PC-3 (cell line): ENCODE measurements around the gene PHTF2. TPM values are rescaled to one million over a fixed set of nuclear protein-coding genes. Genes with fewer than 3 reads are reported as not detected.

Experiments used
- ATAC-seq: fragments of 200-7000 bp; cut with Tn5 transposase; 2 replicates; pipeline ENCODE4 v1.9.1; 2020; ENCODE audit warnings: mild to moderate bottlenecking, moderate library complexity
- BruUV-seq: library from RNA; stranded (reverse); fragments of 400-500 nt; replicated peaks from 2 replicates; lab custom pipeline; 2021; lab: Mats Ljungman, UMichigan
- CTCF ChIA-PET: fragments of 300-600 bp; sonication (Branson Sonifier 250); formaldehyde crosslinking; loops from one replicate; lab custom pipeline; 2022; ENCODE audit warnings: antibody characterized with exemption; lab: Charles Lee
- POLR2A ChIA-PET: fragments of 300-600 bp; sonication (Branson Sonifier 250); formaldehyde crosslinking; loops from one replicate; lab custom pipeline; 2022; ENCODE audit warnings: antibody characterized with exemption; ENCODE audit not compliant: unreplicated experiment; lab: Charles Lee
- DNase-seq: peaks from one replicate; pipeline ENCODE4 v3.0.0-alpha.2; 2015
- H2AFZ ChIP-seq: fragments of 300-600 bp; sonication (generic); 2 replicates; pipeline ENCODE4 v1.6.0; 2016; ENCODE audit warnings: antibody characterized with exemption, low read length
- H3F3A ChIP-seq: fragments of 300-600 bp; sonication (generic); one replicate; pipeline ENCODE4 v1.6.0; 2017; ENCODE audit warnings: antibody characterized with exemption, low read length, control low read depth, mild to moderate bottlenecking; ENCODE audit not compliant: unreplicated experiment
- H3K27ac ChIP-seq: fragments of 300-600 bp; sonication (generic); 2 replicates; pipeline ENCODE4 v1.5.1; 2016; ENCODE audit warnings: mild to moderate bottlenecking, low read length
- H3K27me3 ChIP-seq: fragments of 300-600 bp; sonication (generic); 2 replicates; pipeline ENCODE4 v1.6.1; 2016; ENCODE audit warnings: low read length, mixed read lengths
- H3K36me3 ChIP-seq: fragments of 300-600 bp; sonication (generic); 2 replicates; pipeline ENCODE4 v1.6.1; 2016; ENCODE audit warnings: low read depth, mixed run types, low read length, mixed read lengths
- H3K4me1 ChIP-seq: fragments of 300-600 bp; sonication (generic); 2 replicates; pipeline ENCODE4 v1.5.1; 2016; ENCODE audit warnings: low read length; ENCODE audit not compliant: insufficient read depth
- H3K4me2 ChIP-seq: fragments of 300-600 bp; sonication (generic); 2 replicates; pipeline ENCODE4 v1.6.0; 2016; ENCODE audit warnings: low read length
- H3K4me3 ChIP-seq: fragments of 300-600 bp; sonication (generic); 2 replicates; pipeline ENCODE4 v1.5.1; 2016; ENCODE audit warnings: mild to moderate bottlenecking, low read length, mixed read lengths
- H3K79me2 ChIP-seq: fragments of 300-600 bp; sonication (generic); 2 replicates; pipeline ENCODE4 v1.6.1; 2017; ENCODE audit warnings: low read length, mixed read lengths
- H3K9ac ChIP-seq: fragments of 300-600 bp; sonication (generic); 2 replicates; pipeline ENCODE4 v1.6.0; 2016; ENCODE audit warnings: mild to moderate bottlenecking, low read length
- H3K9me2 ChIP-seq: fragments of 300-600 bp; sonication (generic); replicated peaks from 2 replicates; pipeline ENCODE4 v1.6.1; 2016; ENCODE audit warnings: mixed run types, low read length, mixed read lengths
- H3K9me3 ChIP-seq: fragments of 300-600 bp; sonication (generic); 2 replicates; pipeline ENCODE4 v1.6.1; 2016; ENCODE audit warnings: low read length, mixed read lengths
- H4K20me1 ChIP-seq: fragments of 300-600 bp; sonication (generic); 2 replicates; pipeline ENCODE4 v1.6.1; 2016; ENCODE audit warnings: low read length, mixed read lengths
- EZH2 ChIP-seq: fragments of 300-600 bp; sonication (generic); IDR thresholded peaks from one replicate; pipeline ENCODE4 v1.6.1; 2017; ENCODE audit warnings: antibody characterized with exemption, mild to moderate bottlenecking, low read length; ENCODE audit not compliant: unreplicated experiment
- EZH2phosphoT487 ChIP-seq: fragments of 300-600 bp; sonication (generic); IDR thresholded peaks from 2 replicates; pipeline ENCODE4 v1.6.1; 2018; ENCODE audit warnings: mild to moderate bottlenecking, antibody characterized with exemption, low read length, borderline replicate concordance
- intact Hi-C: fragments of 100-400 bp; cut with micrococcal nuclease; formaldehyde crosslinking; loops from 2 replicates; pipeline ENCODE4 v1.9.0; 2023
- total RNA-seq: library from RNA; depleted of rRNA; stranded (reverse); fragments of >200 nt; gene quantifications from 2 replicates; pipeline ENCODE4 v1.2.3, GENCODE V29; 2014
- TF ChIP-seq, protein P1 (sequence below): fragments of 300-600 bp; sonication (generic); conservative IDR thresholded peaks from 2 replicates; pipeline ENCODE4 v1.5.1; 2017; ENCODE audit warnings: antibody characterized with exemption, low read depth, mild to moderate bottlenecking, low read length

The PHTF2 gene
- total RNA-seq, 1 experiment from 2014 or later: 20.4 TPM

DNA sequence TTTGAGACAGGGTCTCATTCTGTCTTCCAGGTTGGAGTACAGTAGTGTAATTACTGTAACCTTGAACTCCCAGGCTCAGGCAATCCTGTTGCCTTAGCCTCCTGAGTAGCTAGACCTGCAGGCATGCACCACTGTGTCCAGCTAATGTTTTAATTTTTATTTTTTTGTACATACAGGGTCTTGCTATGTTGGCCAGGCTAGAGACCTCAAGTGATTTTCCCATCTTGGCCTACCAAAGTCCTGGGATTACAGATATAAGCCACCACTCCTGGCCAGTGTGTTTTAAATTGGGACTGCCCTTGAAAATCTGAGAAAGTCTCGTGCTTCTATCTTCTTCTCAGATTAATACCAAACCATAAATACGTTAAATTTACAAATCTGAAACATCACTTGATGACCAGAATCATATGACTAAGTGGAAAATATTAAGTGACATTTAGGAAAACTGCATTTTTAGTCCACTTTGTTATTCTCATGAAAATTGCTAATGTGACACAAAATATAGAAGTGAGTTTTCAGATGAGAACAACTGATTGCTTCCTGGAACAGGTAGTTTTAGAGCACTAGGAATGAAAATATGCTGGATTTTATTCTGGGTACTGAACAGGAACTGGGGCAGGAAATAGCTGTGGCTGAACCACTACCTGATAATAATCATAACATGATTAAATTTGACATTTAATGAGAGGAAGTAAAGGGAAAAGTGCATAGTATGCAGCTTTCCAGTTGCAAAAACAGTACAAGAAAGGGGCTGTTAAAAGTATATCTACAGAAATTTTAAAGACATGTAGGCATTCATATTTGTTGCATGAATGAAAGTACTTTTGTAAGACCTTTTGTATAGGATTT, 4.2 kb downstream of the PHTF2 start:
- ChIA-PET CTCF (interaction anchor here (0.6 to 0.7 kb wide), 2 partner anchors 190 to 1374 kb away, joined by 3 to 5 read pairs; no protein-coding TSS in a partner anchor), POLR2A (no interaction called here)
- no peak for DNase-seq
- Histone ChIP-seq H3K4me3 (no peak overlapping the region), H3K4me1 (peaks cover 8% of the 10 kb centered on the region), H3K4me2 (no peak overlapping the region), H3F3A (no peaks in the 10 kb centered on the region), H2AFZ (no peak overlapping the region), H3K27ac (no peak overlapping the region), H3K9me3 (peaks cover 9% of the 10 kb centered on the region), H3K27me3 (no peaks in the 10 kb centered on the region), H3K9me2 (no peaks in the 10 kb centered on the region), H3K9ac (no peak overlapping the region), H3K36me3 (peaks cover 7% of the 10 kb centered on the region; the same call in 1 of the 2 replicates), H4K20me1 (no peaks in the 10 kb centered on the region), H3K79me2 (peaks cover 68% of the 10 kb centered on the region)
- intact Hi-C loops: no loop called here
- no TSS peak for BruUV-seq
- TF ChIP-seq, protein P1, sequence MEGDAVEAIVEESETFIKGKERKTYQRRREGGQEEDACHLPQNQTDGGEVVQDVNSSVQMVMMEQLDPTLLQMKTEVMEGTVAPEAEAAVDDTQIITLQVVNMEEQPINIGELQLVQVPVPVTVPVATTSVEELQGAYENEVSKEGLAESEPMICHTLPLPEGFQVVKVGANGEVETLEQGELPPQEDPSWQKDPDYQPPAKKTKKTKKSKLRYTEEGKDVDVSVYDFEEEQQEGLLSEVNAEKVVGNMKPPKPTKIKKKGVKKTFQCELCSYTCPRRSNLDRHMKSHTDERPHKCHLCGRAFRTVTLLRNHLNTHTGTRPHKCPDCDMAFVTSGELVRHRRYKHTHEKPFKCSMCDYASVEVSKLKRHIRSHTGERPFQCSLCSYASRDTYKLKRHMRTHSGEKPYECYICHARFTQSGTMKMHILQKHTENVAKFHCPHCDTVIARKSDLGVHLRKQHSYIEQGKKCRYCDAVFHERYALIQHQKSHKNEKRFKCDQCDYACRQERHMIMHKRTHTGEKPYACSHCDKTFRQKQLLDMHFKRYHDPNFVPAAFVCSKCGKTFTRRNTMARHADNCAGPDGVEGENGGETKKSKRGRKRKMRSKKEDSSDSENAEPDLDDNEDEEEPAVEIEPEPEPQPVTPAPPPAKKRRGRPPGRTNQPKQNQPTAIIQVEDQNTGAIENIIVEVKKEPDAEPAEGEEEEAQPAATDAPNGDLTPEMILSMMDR: no peak
- no peak for TF ChIP-seq EZH2
- TF ChIP-seq EZH2phosphoT487: no peak
- ATAC-seq: no peak

DNA sequence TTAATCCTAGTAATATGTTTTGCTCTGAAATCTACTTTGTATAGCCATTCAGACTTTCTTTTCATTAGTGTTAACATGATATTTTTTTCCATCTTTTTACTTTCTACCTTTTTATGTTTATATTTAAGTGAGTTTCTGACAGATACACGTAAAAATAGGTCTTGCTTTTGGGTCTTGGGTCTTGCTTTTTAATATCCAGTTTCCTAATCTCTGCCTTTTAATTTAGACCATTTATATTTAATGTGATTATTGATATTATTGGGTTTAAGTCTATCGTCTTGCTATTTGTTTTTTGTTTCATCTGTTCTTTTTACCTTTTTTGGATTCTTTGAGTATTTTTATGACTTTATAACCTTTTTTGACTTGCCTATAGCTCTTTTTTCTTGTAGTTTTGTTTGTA, 7.9 kb downstream of the PHTF2 start:
- DNase-seq: no peak
- H3K9me3 ChIP-seq: peaks cover 13% of the 10 kb centered on the region
- H3K4me1 ChIP-seq: peaks cover 2% of the 10 kb centered on the region
- no peak overlapping the region for H3K4me2 ChIP-seq
- no TSS peak for BruUV-seq
- H2AFZ ChIP-seq: no peak overlapping the region
- H4K20me1 ChIP-seq: no peaks in the 10 kb centered on the region
- no peak overlapping the region for H3K4me3 ChIP-seq
- ATAC-seq: no peak
- no peaks in the 10 kb centered on the region for H3K9me2 ChIP-seq
- no peaks in the 10 kb centered on the region for H3K27me3 ChIP-seq
- H3F3A ChIP-seq: no peaks in the 10 kb centered on the region
- TF ChIP-seq, protein P1: no peak
- TF ChIP-seq EZH2: no peak
- no peak for TF ChIP-seq EZH2phosphoT487
- H3K36me3 ChIP-seq: peaks cover 15% of the 10 kb centered on the region; the same call in 1 of the 2 replicates
- intact Hi-C loops: no loop called here
- POLR2A ChIA-PET: no interaction called here
- CTCF ChIA-PET: no interaction called here
- no peak overlapping the region for H3K9ac ChIP-seq
- H3K27ac ChIP-seq: no peak overlapping the region
- peaks cover 53% of the 10 kb centered on the region for H3K79me2 ChIP-seq

DNA sequence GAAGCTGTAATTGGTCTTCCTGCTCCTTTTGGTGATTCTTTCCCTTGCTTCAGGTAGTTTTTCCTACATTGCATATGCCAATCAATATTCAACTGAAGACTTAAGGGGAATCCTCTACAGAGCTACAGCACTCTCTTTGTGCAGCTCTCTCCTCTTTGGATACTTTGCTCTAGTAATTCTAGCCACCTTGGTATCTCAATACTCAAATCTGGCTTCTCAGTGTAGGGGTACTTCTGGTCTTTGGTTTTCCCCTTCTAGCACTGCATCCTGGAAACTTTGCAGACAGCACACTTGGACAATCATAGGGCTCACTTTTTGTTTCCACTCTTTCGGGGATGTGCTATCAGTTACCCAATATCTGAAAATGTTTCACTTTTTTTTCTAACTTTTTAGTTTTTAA, 9.9 kb downstream of the PHTF2 start:
- Histone ChIP-seq H4K20me1 (no peaks in the 10 kb centered on the region), H3F3A (no peaks in the 10 kb centered on the region), H3K9ac (no peak overlapping the region), H3K9me3 (peaks cover 13% of the 10 kb centered on the region), H3K4me3 (no peak overlapping the region), H3K9me2 (no peaks in the 10 kb centered on the region), H3K27me3 (no peaks in the 10 kb centered on the region), H3K79me2 (peaks cover 55% of the 10 kb centered on the region), H3K4me1 (peaks cover 12% of the 10 kb centered on the region), H3K27ac (no peak overlapping the region), H3K36me3 (peaks cover 15% of the 10 kb centered on the region; the same call in 1 of the 2 replicates), H2AFZ (no peak overlapping the region), H3K4me2 (no peak overlapping the region)
- intact Hi-C loops: no loop called here
- BruUV-seq: no TSS peak
- ChIA-PET CTCF (no interaction called here), POLR2A (no interaction called here)
- DNase-seq (no peak), ATAC-seq (no peak)
- TF ChIP-seq, protein P1: no peak
- TF ChIP-seq EZH2phosphoT487 (no peak), EZH2 (no peak)
